ENCODE measurements around the gene PKLR.
A peak's percentile ranks its signal among the peaks of the same experiment; 100 is the strongest.
"Not testable (repeated sequence)": the region's sequence is repeated elsewhere in the genome, so short reads cannot be mapped to it uniquely, and the experiment has no call there.

The PKLR gene

GRCh38 chr1:155316922-155317321, 15.7 kb upstream of the PKLR start:
- DNase-seq: no peak

- no peak for DNase-seq
Measured at GRCh38 chr1:155313261-155313660, 12.0 kb upstream of the PKLR start.

GRCh38 chr1:155309423-155310021, 8.3 kb upstream of the PKLR start:
- DNase-seq: no peak

- DNase-seq: peak; percentile 97
Measured at GRCh38 chr1:155308493-155309422, 7.5 kb upstream of the PKLR start, which contains the start of gene FDPS. Gene FDPS (plus strand): TSS chr1:155308866. CDS start chr1:155309790, 924 bp downstream.

GRCh38 chr1:155307247-155307740, 6.1 kb upstream of the PKLR start:
- DNase-seq: no peak

- DNase-seq: no peak
Measured at GRCh38 chr1:155305881-155306391, 4.7 kb upstream of the PKLR start.

- DNase-seq: no peak
Measured at GRCh38 chr1:155304558-155305063, 3.4 kb upstream of the PKLR start.

- DNase-seq: no peak
Measured at GRCh38 chr1:155300553-155301329, 497 bp downstream of the PKLR start.

GRCh38 chr1:155300024-155300423, 1.2 kb downstream of the PKLR start:
- no peak for DNase-seq

GRCh38 chr1:155297384-155297783, 3.9 kb downstream of the PKLR start:
- no peak for DNase-seq

GRCh38 chr1:155296661-155297060, 4.6 kb downstream of the PKLR start:
- no peak for DNase-seq

- no peak for DNase-seq
Measured at GRCh38 chr1:155295942-155296267, 5.3 kb downstream of the PKLR start.

GRCh38 chr1:155295183-155295941, 5.9 kb downstream of the PKLR start:
- DNase-seq: no peak

- no peak for DNase-seq
Measured at GRCh38 chr1:155294520-155295182, 6.6 kb downstream of the PKLR start.

GRCh38 chr1:155293086-155293749, 8.0 kb downstream of the PKLR start:
- DNase-seq: no peak

- not testable (repeated sequence) for DNase-seq
Measured at GRCh38 chr1:155291006-155291405, 10.2 kb downstream of the PKLR start.

GRCh38 chr1:155287987-155288543, 13.2 kb downstream of the PKLR start:
- no peak for DNase-seq

- DNase-seq: no peak
Measured at GRCh38 chr1:155286544-155286943, 14.7 kb downstream of the PKLR start.

- no peak for DNase-seq
Measured at GRCh38 chr1:155285631-155286044, 15.6 kb downstream of the PKLR start.

- no peak for DNase-seq
Measured at GRCh38 chr1:155285063-155285462, 16.2 kb downstream of the PKLR start.

- DNase-seq: no peak
Measured at GRCh38 chr1:155284476-155284875, 16.8 kb downstream of the PKLR start.

All from NK-92 treated with Interleukin-12 subunit alpha and Interleukin-12 subunit beta, amount 100 ng/mL, for 24 hours (cell line).